Endodermal cell (in vitro differentiated cells): ENCODE results near the gene TPST1. TPM values are rescaled to one million over a fixed set of nuclear protein-coding genes. Genes with fewer than 3 reads are reported as not detected.

Experiments used
- DNase-seq: peaks from one replicate; pipeline ENCODE4 v3.0.0-alpha.2; 2017
- H3K27ac ChIP-seq: 2 replicates; pipeline ENCODE4 v1.5.1; 2013; ENCODE audit warnings: mild to moderate bottlenecking, low read depth, low read length, moderate library complexity
- H3K27me3 ChIP-seq: 2 replicates; pipeline ENCODE4 v1.6.1; 2013; ENCODE audit warnings: mild to moderate bottlenecking, low read length, moderate library complexity; ENCODE audit not compliant: insufficient read depth, control insufficient read depth, poor library complexity, severe bottlenecking
- H3K36me3 ChIP-seq: 2 replicates; pipeline ENCODE4 v1.7.0; 2013; ENCODE audit warnings: mild to moderate bottlenecking, low read length, moderate library complexity; ENCODE audit not compliant: control insufficient read depth, insufficient read depth
- H3K4me1 ChIP-seq: one replicate; pipeline ENCODE4 v1.7.0; 2013; ENCODE audit warnings: low read length; ENCODE audit not compliant: control insufficient read depth, insufficient read depth
- H3K4me3 ChIP-seq: 2 replicates; pipeline ENCODE4 v1.5.1; 2013; ENCODE audit warnings: mild to moderate bottlenecking, low read length, moderate library complexity
- H3K9ac ChIP-seq: 2 replicates; pipeline ENCODE4 v1.6.1; 2013; ENCODE audit warnings: mild to moderate bottlenecking, low read length, moderate library complexity; ENCODE audit not compliant: poor library complexity, severe bottlenecking; ENCODE audit errors: extremely low read depth
- H3K9me3 ChIP-seq: 2 replicates; pipeline ENCODE4 v1.6.1; 2013; ENCODE audit warnings: mild to moderate bottlenecking, low read length, moderate library complexity; ENCODE audit not compliant: control insufficient read depth
- H3K27ac Mint-ChIP-seq: 2 replicates; pipeline ENCODE4 v1.8.0; 2020; ENCODE audit warnings: mixed read lengths
- H3K27me3 Mint-ChIP-seq: 2 replicates; pipeline ENCODE4 v1.8.0; 2021; ENCODE audit warnings: mild to moderate bottlenecking, mixed read lengths; ENCODE audit not compliant: insufficient read depth
- H3K36me3 Mint-ChIP-seq: 2 replicates; pipeline ENCODE4 v1.8.0; 2020; ENCODE audit warnings: low read depth, mixed read lengths
- H3K4me1 Mint-ChIP-seq: 2 replicates; pipeline ENCODE4 v1.8.0; 2020; ENCODE audit warnings: mixed read lengths
- H3K4me3 Mint-ChIP-seq: 2 replicates; pipeline ENCODE4 v1.8.0; 2020; ENCODE audit warnings: mild to moderate bottlenecking, moderate library complexity, mixed read lengths
- H3K9me3 Mint-ChIP-seq: 2 replicates; pipeline ENCODE4 v1.8.0; 2020; ENCODE audit warnings: mild to moderate bottlenecking, mixed read lengths
- WGBS, 2 experiments: methylation state at CpG; one replicate each; pipeline versions ENCODE4 v1.1.5 to v1.1.7; 2013; ENCODE audit warnings: missing lambda C conversion rate in 2 of 2, mixed read lengths in 1 of 2; ENCODE audit not compliant: insufficient coverage in 1 of 2, insufficient read length in 1 of 2; 5-methylcytosine and 5-hydroxymethylcytosine counted together
- total RNA-seq, 2 donors: library from RNA; stranded (reverse); fragmentation: NEBNext Ultra II Directional in 1 of 2; extraction: Animal tissue kit (Norgen Biotek cat#: 25700) in 1 of 2; gene quantifications; 2 replicates in 1 of 2; 3 replicates in 1 of 2; pipeline ENCODE4 v1.2.1, GENCODE V29; 2021
- TF ChIP-seq, protein P1 (sequence below): fragments of 200-600 bp; sonication (generic); conservative IDR thresholded peaks from 2 replicates; pipeline ENCODE4 v1.5.0; 2021; ENCODE audit warnings: antibody characterized with exemption, mild to moderate bottlenecking

Gene TPST1
- total RNA-seq, 2 donors from 2014 or later: 38.3 to 43.8 TPM

DNA sequence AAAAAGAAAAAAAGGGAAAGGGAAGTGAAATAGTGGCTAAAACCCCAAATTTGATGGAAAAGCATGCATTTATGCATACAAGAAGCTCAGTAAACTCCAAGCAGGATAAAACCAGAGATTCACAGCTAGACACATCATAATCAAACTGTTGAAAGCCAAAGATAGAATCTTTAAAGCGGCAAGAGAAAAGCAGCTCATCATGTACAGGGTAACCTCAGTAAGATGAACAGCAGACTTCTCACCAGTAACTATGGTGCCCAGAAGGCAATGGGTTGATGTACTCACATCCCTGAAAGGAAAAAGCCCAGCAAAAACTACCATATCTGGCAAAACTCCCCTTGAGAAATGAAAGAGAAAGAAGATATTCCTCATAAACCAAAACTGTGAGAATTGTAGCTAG is 60.4 kb downstream of the TPST1 start:
- no peak overlapping the region for H3K27ac Mint-ChIP-seq
- no peak overlapping the region for H3K4me3 Mint-ChIP-seq
- H3K36me3 ChIP-seq: peaks cover 18% of the 10 kb centered on the region
- no peaks in the 10 kb centered on the region for H3K27me3 ChIP-seq
- H3K4me1 ChIP-seq: no peaks in the 10 kb centered on the region
- no peaks in the 10 kb centered on the region for H3K27me3 Mint-ChIP-seq
- H3K4me3 ChIP-seq: no peak overlapping the region
- H3K4me1 Mint-ChIP-seq: peaks cover 7% of the 10 kb centered on the region
- TF ChIP-seq, protein P1, sequence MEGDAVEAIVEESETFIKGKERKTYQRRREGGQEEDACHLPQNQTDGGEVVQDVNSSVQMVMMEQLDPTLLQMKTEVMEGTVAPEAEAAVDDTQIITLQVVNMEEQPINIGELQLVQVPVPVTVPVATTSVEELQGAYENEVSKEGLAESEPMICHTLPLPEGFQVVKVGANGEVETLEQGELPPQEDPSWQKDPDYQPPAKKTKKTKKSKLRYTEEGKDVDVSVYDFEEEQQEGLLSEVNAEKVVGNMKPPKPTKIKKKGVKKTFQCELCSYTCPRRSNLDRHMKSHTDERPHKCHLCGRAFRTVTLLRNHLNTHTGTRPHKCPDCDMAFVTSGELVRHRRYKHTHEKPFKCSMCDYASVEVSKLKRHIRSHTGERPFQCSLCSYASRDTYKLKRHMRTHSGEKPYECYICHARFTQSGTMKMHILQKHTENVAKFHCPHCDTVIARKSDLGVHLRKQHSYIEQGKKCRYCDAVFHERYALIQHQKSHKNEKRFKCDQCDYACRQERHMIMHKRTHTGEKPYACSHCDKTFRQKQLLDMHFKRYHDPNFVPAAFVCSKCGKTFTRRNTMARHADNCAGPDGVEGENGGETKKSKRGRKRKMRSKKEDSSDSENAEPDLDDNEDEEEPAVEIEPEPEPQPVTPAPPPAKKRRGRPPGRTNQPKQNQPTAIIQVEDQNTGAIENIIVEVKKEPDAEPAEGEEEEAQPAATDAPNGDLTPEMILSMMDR: no peak
- peaks cover 33% of the 10 kb centered on the region for H3K36me3 Mint-ChIP-seq
- no peak overlapping the region for H3K27ac ChIP-seq
- H3K9me3 ChIP-seq: peaks cover 44% of the 10 kb centered on the region
- DNase-seq: no peak
- peaks cover 31% of the 10 kb centered on the region for H3K9me3 Mint-ChIP-seq
- WGBS, 2 experiments: 96% methylated on average over 1 of the region's 1 CpG; no CpG with 5 or more reads in 1 of the 2 experiments
- H3K9ac ChIP-seq: no peak overlapping the region

DNA sequence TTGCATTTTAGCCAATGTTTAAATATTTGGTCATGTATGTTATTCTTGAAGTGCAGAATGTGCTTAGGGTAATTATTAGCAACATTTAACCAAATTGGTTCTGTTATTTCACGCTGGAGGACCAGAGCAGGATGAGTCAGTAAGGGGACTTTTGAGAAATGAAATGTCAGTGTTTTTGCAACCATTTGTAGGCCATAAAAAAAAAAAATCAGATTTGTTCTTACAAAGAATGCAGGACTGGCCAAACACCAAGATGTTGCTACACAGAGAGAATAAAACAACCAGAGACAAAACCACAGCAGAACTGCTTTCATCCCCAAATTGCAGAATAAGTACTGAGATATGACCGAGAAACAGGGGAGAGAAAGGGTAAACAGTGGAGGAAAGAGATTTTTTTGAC is 62.1 kb downstream of the TPST1 start:
- Histone ChIP-seq H3K27ac (no peak overlapping the region), H3K27me3 (no peaks in the 10 kb centered on the region), H3K9me3 (peaks cover 44% of the 10 kb centered on the region), H3K4me3 (no peak overlapping the region), H3K36me3 (peaks cover 21% of the 10 kb centered on the region), H3K4me1 (no peaks in the 10 kb centered on the region), H3K9ac (no peak overlapping the region)
- H3K27ac Mint-ChIP-seq: no peak overlapping the region
- H3K36me3 Mint-ChIP-seq: peaks cover 40% of the 10 kb centered on the region
- H3K9me3 Mint-ChIP-seq: peaks cover 33% of the 10 kb centered on the region
- WGBS, 2 experiments: 93% methylated on average over 2 of the region's 2 CpGs; no CpG with 5 or more reads in 1 of the 2 experiments
- H3K4me1 Mint-ChIP-seq: peaks cover 7% of the 10 kb centered on the region
- no peak overlapping the region for H3K4me3 Mint-ChIP-seq
- DNase-seq: no peak
- TF ChIP-seq, protein P1: no peak
- no peaks in the 10 kb centered on the region for H3K27me3 Mint-ChIP-seq

DNA sequence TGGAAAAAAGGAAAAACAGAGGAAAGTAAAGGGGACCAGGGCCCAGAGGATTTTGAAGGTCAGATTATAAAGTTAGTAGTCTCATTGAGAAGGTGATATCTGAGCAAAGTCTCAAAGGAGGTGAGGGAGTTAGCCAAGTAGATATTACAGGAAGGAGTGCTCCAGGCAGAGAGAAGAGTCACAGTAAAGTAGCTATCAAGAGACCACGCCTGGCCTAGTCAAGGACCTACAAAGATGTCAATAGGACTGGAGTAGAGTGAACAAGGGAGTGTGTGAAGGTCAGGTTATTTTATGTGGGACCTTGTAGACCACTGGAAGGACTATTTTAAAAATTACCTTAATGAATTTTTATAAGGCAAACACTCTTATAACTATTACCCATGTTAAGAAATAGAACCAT is 64.8 kb downstream of the TPST1 start:
- TF ChIP-seq, protein P1: no peak
- WGBS, 2 experiments: 97 to 100% methylated on average over 1 of the region's 1 CpG
- Histone ChIP-seq H3K4me3 (no peak overlapping the region), H3K4me1 (no peaks in the 10 kb centered on the region), H3K27ac (no peak overlapping the region), H3K9ac (no peak overlapping the region), H3K9me3 (peaks cover 24% of the 10 kb centered on the region), H3K36me3 (peaks cover 11% of the 10 kb centered on the region), H3K27me3 (no peaks in the 10 kb centered on the region)
- H3K4me1 Mint-ChIP-seq: peaks cover 7% of the 10 kb centered on the region
- peaks cover 34% of the 10 kb centered on the region for H3K36me3 Mint-ChIP-seq
- H3K27ac Mint-ChIP-seq: no peak overlapping the region
- H3K9me3 Mint-ChIP-seq: peaks cover 22% of the 10 kb centered on the region
- no peak for DNase-seq
- H3K4me3 Mint-ChIP-seq: no peak overlapping the region
- H3K27me3 Mint-ChIP-seq: no peaks in the 10 kb centered on the region
